HG02840 (cell line): ENCODE measurements around the gene SPRY2.

Experiments
- ATAC-seq: cut with Tn5 transposase; IDR thresholded peaks from one replicate; pipeline ENCODE4 v1.9.1; 2021; ENCODE audit warnings: mild to moderate bottlenecking, moderate library complexity, moderate number of reproducible peaks; ENCODE audit not compliant: unreplicated experiment, low FRiP score

Gene SPRY2

GRCh38 chr13:80341101-80341755 is at the start of gene SPRY2:
Gene SPRY2 (minus strand): TSS chr13:80341126. CDS start chr13:80337705, 3,421 bp downstream.
- ATAC-seq = peak; percentile 46

- ATAC-seq = no peak
Measured at GRCh38 chr13:80390338-80390737, 49.4 kb upstream of the SPRY2 start.

GRCh38 chr13:80389073-80390038 is 48.4 kb upstream of the SPRY2 start:
- no peak for ATAC-seq

- no peak for ATAC-seq
Measured at GRCh38 chr13:80388506-80388905, 47.6 kb upstream of the SPRY2 start.

- ATAC-seq = no peak
Measured at GRCh38 chr13:80386592-80386991, 45.7 kb upstream of the SPRY2 start.

- ATAC-seq = no peak
Measured at GRCh38 chr13:80386002-80386401, 45.1 kb upstream of the SPRY2 start.

GRCh38 chr13:80382576-80382975 is 41.6 kb upstream of the SPRY2 start:
- no peak for ATAC-seq

GRCh38 chr13:80379245-80379644 is 38.3 kb upstream of the SPRY2 start:
- no peak for ATAC-seq

- ATAC-seq = no peak
Measured at GRCh38 chr13:80376554-80376953, 35.6 kb upstream of the SPRY2 start.

GRCh38 chr13:80374901-80375300 is 34.0 kb upstream of the SPRY2 start:
- no peak for ATAC-seq

GRCh38 chr13:80374444-80374843 is 33.5 kb upstream of the SPRY2 start:
- ATAC-seq = no peak

GRCh38 chr13:80371840-80372509 is 31.0 kb upstream of the SPRY2 start:
- no peak for ATAC-seq

GRCh38 chr13:80367473-80367872 is 26.5 kb upstream of the SPRY2 start:
- no peak for ATAC-seq

- no peak for ATAC-seq
Measured at GRCh38 chr13:80363890-80364503, 23.1 kb upstream of the SPRY2 start.

- no peak for ATAC-seq
Measured at GRCh38 chr13:80362481-80362880, 21.6 kb upstream of the SPRY2 start.

- no peak for ATAC-seq
Measured at GRCh38 chr13:80361883-80362327, 21.0 kb upstream of the SPRY2 start.

- no peak for ATAC-seq
Measured at GRCh38 chr13:80361298-80361697, 20.4 kb upstream of the SPRY2 start.

GRCh38 chr13:80360453-80360800 is 19.5 kb upstream of the SPRY2 start:
- ATAC-seq = no peak

GRCh38 chr13:80359778-80360452 is 19.0 kb upstream of the SPRY2 start:
- ATAC-seq = no peak

GRCh38 chr13:80359414-80359777 is 18.5 kb upstream of the SPRY2 start:
- ATAC-seq = no peak
